ENCODE measurements around the gene KIAA1191. TPM values are rescaled to one million over a fixed set of nuclear protein-coding genes. Genes with fewer than 3 reads are reported as not detected.

KIAA1191 gene
- total RNA-seq, 2 donors from 2014 or later = 95.9 to 154 TPM

GRCh38 chr5:176383961-176384360, 22.4 kb upstream of the KIAA1191 start:
- H3K4me3 ChIP-seq = no peak overlapping the region
- H3K27me3 ChIP-seq (replicated peaks; ENCODE audit: insufficient read depth) = no peaks in the 10 kb centered on the region
- TF ChIP-seq, protein P1, sequence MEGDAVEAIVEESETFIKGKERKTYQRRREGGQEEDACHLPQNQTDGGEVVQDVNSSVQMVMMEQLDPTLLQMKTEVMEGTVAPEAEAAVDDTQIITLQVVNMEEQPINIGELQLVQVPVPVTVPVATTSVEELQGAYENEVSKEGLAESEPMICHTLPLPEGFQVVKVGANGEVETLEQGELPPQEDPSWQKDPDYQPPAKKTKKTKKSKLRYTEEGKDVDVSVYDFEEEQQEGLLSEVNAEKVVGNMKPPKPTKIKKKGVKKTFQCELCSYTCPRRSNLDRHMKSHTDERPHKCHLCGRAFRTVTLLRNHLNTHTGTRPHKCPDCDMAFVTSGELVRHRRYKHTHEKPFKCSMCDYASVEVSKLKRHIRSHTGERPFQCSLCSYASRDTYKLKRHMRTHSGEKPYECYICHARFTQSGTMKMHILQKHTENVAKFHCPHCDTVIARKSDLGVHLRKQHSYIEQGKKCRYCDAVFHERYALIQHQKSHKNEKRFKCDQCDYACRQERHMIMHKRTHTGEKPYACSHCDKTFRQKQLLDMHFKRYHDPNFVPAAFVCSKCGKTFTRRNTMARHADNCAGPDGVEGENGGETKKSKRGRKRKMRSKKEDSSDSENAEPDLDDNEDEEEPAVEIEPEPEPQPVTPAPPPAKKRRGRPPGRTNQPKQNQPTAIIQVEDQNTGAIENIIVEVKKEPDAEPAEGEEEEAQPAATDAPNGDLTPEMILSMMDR (IDR thresholded peaks at IDR 0.05) = no peak
- H3K4me1 ChIP-seq (ENCODE audit: control insufficient read depth in 1 of 2, low read depth in 2 of 2) = peaks cover 11 to 31% of the 10 kb centered on the region in 2 donors
- ATAC-seq (ENCODE audit: insufficient number of reproducible peaks, low FRiP score, low read depth) = no peak
- peaks cover 9% of the 10 kb centered on the region for H3K36me3 ChIP-seq
- no peaks in the 10 kb centered on the region for H3K9me3 ChIP-seq
- no peak overlapping the region for H3K27ac ChIP-seq
- DNase-seq (ENCODE audit: low spot score) = no peak

DNA sequence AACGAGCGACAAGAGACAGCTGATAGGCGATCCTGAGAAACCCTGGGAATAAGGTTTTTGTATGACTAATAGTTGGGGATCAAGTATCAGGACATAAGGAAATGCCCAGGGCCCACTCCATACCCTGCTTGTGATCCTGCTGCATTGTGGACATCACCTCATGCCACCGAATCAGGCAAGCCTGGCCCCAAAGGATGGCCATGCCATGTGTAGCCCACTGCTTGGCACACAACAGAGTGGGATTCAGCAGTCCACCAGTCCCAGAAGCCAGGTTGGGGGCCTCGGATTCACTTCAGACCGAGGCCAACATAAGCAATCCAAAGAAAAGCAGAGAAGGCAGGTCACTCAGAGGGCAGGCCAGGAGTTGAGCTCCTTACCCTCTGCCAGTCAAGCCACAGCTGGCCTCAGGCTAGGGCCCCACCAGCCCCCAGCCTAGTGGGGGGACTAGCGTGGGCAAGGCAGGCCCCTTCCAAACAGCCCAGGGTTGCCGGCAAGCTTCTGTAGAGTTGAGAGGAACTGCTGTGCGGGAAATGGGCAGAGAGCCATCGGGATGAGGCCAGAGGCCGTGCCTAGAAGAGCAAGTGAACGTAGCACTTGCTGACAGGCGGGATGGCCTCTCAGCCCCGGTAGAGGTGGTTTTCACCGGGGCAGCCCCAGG, 21.8 kb upstream of the KIAA1191 start:
- H3K27me3 ChIP-seq (replicated peaks; ENCODE audit: insufficient read depth) = no peaks in the 10 kb centered on the region
- TF ChIP-seq, protein P1 (IDR thresholded peaks at IDR 0.05) = no peak
- H3K4me1 ChIP-seq (ENCODE audit: control insufficient read depth in 1 of 2, low read depth in 2 of 2) = peaks cover 11 to 31% of the 10 kb centered on the region in 2 donors
- H3K4me3 ChIP-seq = no peak overlapping the region
- no peak for DNase-seq (ENCODE audit: low spot score)
- no peak overlapping the region for H3K27ac ChIP-seq
- ATAC-seq (ENCODE audit: insufficient number of reproducible peaks, low FRiP score, low read depth) = no peak
- H3K36me3 ChIP-seq = peaks cover 9% of the 10 kb centered on the region
- H3K9me3 ChIP-seq = no peaks in the 10 kb centered on the region

DNA sequence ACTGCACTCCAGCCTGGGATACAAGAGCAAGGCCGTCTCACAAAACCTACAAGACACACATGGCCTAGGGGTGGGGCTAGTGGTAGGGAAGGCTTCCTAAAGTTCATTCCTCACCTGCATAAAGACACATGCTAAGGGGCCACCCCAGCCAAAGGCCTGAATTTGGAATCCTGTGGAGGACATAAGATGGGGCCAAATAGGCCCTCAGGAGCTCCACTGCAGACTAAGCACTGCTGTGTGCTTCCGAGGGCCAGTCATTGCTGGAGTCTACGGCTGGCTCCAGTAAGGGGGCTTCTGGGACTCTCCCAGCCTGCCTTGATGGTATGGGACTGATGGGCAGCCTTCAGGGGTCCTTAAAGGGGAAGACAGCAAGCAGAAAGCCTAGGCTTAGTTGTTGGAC, 21.2 kb upstream of the KIAA1191 start:
- H3K36me3 ChIP-seq = peaks cover 9% of the 10 kb centered on the region
- peaks cover 10 to 27% of the 10 kb centered on the region in 2 donors for H3K4me1 ChIP-seq (ENCODE audit: control insufficient read depth in 1 of 2, low read depth in 2 of 2)
- no peaks in the 10 kb centered on the region for H3K27me3 ChIP-seq (replicated peaks; ENCODE audit: insufficient read depth)
- no peak for ATAC-seq (ENCODE audit: insufficient number of reproducible peaks, low FRiP score, low read depth)
- H3K4me3 ChIP-seq = no peak overlapping the region
- DNase-seq (ENCODE audit: low spot score) = no peak
- H3K27ac ChIP-seq = peak overlapping the region; percentile 75 to 79
- H3K9me3 ChIP-seq = no peaks in the 10 kb centered on the region
- TF ChIP-seq, protein P1 (IDR thresholded peaks at IDR 0.05) = no peak

DNA sequence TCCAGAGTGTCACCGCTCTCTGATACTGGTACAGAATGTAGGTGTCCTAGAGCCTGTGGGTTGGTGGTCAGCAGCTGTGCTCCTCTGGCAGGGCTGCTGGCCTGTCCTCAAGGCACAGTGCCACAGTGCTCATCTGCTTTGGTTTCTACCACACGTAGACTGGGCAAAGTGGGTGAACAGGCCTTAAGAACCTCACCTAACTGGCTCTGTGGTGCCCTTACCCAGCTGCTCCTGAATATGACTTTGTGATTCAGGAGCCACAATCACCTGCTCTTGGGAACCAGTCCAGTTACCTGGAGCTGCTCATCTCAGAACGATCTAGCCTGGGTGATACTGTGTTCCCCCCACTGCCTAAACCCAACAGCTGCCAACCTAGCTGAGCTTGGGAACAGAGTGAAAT, 20.4 kb upstream of the KIAA1191 start:
- TF ChIP-seq, protein P1 (IDR thresholded peaks at IDR 0.05) = no peak
- Histone ChIP-seq H3K4me1 (ENCODE audit: control insufficient read depth in 1 of 2, low read depth in 2 of 2) (peaks cover 6 to 20% of the 10 kb centered on the region in 2 donors), H3K27ac (peak overlapping the region; percentile 75 to 79), H3K9me3 (no peaks in the 10 kb centered on the region), H3K27me3 (replicated peaks; ENCODE audit: insufficient read depth) (no peaks in the 10 kb centered on the region), H3K36me3 (peaks cover 9% of the 10 kb centered on the region), H3K4me3 (no peak overlapping the region)
- DNase-seq (ENCODE audit: low spot score) (no peak), ATAC-seq (ENCODE audit: insufficient number of reproducible peaks, low FRiP score, low read depth) (no peak)

DNA sequence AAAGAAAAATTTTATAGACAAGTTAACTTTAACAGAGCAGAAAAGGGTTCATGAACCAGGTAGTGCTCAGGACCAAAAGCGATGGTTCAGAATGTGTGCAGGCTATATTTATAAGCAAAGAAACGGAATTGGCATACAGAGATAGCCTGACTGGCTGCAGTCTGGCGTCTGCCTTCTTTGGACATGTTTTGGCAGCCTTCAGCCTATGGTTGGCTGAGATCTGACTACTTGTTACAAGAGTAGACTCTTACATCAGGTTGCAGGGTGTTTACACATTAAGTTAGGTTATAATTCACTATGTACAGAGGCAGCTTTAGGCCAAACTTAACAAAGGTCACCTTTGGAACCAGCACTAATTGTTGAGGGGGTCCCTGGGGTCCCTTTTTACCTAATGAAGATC, 19.9 kb upstream of the KIAA1191 start:
- TF ChIP-seq, protein P1 (IDR thresholded peaks at IDR 0.05) = no peak
- Histone ChIP-seq H3K9me3 (no peaks in the 10 kb centered on the region), H3K4me1 (ENCODE audit: control insufficient read depth in 1 of 2, low read depth in 2 of 2) (peaks cover 6 to 19% of the 10 kb centered on the region in 2 donors), H3K27me3 (replicated peaks; ENCODE audit: insufficient read depth) (no peaks in the 10 kb centered on the region), H3K4me3 (no peak overlapping the region), H3K27ac (peak overlapping the region; percentile 75 to 79), H3K36me3 (peaks cover 9% of the 10 kb centered on the region)
- DNase-seq (ENCODE audit: low spot score) (no peak), ATAC-seq (ENCODE audit: insufficient number of reproducible peaks, low FRiP score, low read depth) (peak; percentile 41)
